GM18907 (cell line): ENCODE data around the gene LCOR.
A peak's percentile ranks its signal among the peaks of the same experiment; 100 is the strongest.
"Not testable (repeated sequence)": the region's sequence is repeated elsewhere in the genome, so short reads cannot be mapped to it uniquely, and the experiment has no call there.

Experiments
- ATAC-seq: cut with Tn5 transposase; IDR thresholded peaks from one replicate; pipeline ENCODE4 v1.9.1; 2021; ENCODE audit warnings: mild to moderate bottlenecking, moderate library complexity; ENCODE audit not compliant: unreplicated experiment

The LCOR gene

GRCh38 chr10:96831867-96832720, at the start of gene LCOR:
Gene LCOR, plus strand, starts transcription at chr10:96832298. Its CDS starts 116,760 bp downstream, at chr10:96949058.
- ATAC-seq, result peak; percentile 75

DNA sequence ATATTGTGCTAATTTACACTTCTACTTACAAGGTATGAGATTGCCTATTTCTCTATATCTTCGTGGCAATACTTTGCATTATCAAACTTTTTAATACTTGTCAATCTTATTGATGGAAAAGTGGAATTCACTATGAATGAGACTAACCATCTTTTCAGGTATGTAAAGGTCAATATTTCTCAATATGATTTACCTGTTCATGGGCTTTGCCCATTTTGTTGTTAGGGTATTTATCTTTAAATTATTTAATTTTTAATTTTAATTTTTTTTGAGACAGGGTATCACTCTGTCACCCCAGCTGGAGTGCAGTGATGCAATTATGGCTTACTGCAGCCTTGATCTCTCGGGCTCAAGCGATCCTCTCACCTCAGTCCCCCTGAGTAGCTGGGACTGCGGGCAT, 47.8 kb upstream of the LCOR start:
- ATAC-seq, result no peak

GRCh38 chr10:96789571-96790108, 42.5 kb upstream of the LCOR start:
- ATAC-seq, result peak; percentile 73

GRCh38 chr10:96791902-96792301, 40.2 kb upstream of the LCOR start:
- ATAC-seq, result no peak

DNA sequence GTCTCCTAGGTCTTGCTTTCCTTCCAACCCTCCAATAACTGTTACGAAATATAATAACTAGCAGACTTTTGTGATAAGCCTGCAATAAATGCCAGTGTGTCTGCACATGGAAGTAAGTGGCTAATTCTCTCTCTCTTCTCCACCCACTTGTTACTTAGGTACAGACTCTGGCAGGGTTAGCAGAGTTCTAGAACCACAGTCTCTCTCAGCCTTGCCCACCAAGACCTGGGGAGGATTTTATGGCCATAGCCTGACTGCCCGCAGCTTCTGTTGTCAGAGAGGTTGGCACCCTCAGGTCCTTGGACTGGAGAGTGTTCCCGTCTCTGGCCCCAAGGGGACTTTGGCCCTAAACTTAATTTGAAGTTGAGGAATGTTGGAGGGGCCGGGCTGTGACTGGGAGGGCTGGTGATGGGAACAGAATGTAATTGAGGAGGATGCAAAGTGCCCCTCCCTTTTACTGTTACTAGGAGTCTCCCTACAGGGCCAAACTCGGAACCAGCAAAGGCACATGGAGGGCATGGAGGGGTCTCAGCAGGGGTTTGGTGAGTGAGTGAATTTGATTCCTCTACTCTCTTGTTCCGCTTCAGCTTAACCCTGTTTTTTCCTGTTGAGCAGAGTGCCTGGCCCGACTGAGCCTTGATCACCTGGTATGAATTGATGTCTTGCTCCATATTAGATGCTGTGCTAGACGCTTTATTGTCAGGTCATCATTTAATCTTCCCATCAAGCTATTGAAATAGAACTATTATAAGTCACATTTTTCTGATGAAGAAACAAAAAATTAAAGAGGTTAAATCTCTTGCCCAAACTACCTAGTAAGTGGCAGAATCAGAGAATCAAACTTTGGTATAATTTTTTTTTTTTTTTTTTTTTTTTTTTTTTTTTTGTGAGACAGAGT, 37.0 kb upstream of the LCOR start:
- no peak for ATAC-seq

- ATAC-seq, result no peak
These were observed 34.6 kb upstream of the LCOR start for GRCh38 chr10:96797485-96797884.

DNA sequence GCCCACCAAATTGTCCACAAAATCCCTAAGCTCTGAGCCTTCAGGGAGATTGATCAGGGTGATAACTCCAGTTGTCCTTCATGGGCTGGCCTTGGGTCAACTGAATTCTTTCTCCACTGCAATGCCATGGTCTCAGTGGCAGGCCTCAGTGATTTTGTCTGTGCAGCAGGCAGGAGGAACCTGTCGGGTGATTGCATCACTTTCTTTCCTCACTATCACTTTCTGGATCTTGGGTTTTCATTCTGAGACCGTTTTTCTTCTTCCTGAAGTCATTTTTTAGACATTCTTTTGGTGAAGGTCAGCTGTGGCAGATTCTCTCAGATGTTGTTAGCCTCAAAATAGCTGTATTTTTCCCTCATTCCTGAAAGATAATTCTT, 28.8 kb upstream of the LCOR start:
- no peak for ATAC-seq

DNA sequence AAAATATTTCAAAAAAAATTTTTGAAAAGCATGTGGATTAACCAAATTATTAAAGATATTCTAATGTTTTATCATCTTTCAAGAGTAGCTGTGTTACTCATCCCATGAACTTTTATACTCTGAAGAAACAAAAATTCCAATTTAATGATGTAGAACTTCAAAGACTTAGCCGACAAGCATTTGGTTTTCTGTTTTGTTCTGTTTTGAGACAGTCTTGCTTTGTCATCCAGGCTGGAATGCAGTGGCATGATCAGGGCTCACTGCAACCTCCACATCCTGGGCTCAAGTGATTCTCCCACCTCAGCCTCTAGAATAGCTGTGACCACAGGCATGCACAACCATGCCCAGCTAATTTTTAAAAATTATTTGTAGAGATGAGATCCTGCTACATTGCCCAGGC, 17.8 kb upstream of the LCOR start:
- ATAC-seq, result no peak

GRCh38 chr10:96818971-96819370, 13.1 kb upstream of the LCOR start:
- not testable (repeated sequence) for ATAC-seq

- ATAC-seq, result no peak
These were observed 11.3 kb upstream of the LCOR start for GRCh38 chr10:96820765-96821164.

GRCh38 chr10:96826438-96826837, 5.7 kb upstream of the LCOR start:
- ATAC-seq, result no peak

DNA sequence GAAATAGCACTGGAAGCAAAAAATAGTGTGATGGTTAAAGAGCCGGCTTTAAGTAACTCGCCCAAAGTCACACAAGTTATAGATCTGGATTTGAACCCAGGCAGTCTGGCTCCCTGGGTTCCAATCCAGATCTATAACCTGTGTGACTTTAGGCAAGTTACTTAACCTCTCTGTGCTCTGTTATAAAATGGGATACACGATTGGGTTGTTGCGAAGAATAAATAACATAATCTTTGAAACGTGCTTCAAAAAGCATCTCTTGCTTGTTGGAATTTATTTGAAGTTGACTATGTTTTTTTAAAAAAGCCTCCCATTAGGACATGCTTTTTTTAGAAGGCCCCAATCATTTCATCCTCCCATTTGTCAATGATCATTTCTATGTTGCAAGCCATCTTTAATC, 3.5 kb upstream of the LCOR start:
- no peak for ATAC-seq

DNA sequence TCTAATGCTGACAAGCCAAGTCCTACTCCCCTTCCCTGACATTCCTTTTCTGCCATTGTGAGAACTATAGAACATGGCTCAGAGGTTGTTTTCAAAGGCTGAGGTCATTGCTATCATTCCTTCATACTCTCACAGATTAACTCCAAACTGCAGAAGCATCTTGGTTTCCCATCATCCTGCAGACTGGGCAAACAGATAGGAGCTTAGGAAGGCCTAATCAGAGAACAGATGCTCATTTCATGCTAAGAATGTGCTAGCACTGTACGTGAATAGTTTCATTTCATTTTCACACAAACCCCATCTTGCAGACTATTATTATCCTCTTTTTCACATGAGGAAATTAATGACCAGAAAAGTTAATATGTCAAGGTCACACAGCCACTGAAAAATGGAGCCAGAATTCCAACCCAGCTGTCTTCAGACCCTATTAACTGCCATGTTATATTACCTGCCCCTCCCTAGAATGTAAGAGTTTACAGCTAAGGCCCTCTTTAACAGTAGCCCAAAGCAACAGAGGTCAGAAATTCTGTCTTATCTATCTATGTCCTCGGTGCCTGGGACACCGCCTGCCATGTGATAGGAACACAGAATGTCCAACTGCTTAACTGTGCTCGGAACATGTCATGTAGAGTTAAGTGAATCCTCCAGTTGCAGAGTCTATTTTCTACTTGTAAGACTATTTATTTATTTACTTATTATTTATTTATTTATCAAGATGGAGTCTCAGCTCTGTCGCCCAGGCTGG, 2.9 kb upstream of the LCOR start:
- ATAC-seq, result no peak

- ATAC-seq, result no peak
These were observed 1.4 kb upstream of the LCOR start for GRCh38 chr10:96830511-96831199.

DNA sequence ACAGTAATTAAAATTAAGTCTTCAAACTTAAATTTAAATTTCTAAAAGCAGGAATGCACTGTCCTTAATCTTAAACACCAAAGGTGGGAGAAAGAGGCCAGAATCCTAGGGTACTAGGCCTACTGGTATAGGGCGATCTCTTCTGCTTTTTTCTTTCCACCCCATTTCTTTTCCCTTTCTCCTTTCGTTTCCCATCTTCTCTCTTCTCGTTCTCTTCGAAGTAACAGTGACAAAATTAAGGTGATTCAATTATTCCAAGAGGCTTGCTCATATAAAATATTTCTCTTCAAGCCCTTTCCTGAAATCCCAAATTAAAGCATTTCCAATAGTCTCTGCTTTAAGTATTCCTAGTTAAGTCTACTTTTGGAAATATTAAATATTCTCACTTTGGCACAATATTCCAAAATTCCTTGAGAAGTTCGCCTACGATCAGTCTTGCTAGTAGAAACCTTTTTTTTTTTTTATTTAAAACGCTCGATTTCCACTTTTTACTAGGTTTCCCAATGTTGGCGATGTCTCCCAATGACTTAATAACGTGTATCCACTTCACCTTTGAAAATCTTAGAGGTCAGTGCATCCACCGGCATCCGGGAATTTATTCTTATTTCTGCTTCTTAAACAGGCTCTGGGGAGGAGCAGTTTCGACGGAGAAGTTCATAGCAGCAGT, 765 bp upstream of the LCOR start:
- no peak for ATAC-seq

DNA sequence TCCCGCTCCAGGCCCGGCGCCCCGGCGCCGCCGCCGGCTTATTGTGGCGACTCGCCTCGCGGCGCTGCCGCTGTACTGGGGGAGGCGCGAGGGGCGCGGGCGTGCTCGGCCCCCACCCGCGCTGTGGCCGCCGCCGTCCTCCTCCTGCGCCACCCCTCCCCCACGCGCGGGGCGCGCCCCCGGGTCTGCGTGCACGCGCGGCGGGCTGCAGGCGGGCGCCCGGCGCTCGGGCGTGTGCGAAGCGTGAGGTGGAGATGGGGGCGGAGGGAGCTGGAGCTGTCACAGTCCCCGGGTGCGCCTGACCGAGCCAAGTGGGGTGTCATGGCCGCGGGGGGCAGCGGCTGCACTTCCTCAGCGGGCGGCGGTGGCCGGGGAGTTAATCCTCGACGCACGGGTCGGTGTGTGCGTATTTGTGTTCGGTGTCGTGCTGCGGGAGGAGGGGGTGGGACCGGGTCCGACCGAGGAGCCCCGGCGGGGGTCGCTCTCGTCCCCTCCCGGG, 672 bp downstream of the LCOR start:
- peak; percentile 70 for ATAC-seq

GRCh38 chr10:96833220-96834001, 1.3 kb downstream of the LCOR start:
- ATAC-seq, result peak; percentile 15

DNA sequence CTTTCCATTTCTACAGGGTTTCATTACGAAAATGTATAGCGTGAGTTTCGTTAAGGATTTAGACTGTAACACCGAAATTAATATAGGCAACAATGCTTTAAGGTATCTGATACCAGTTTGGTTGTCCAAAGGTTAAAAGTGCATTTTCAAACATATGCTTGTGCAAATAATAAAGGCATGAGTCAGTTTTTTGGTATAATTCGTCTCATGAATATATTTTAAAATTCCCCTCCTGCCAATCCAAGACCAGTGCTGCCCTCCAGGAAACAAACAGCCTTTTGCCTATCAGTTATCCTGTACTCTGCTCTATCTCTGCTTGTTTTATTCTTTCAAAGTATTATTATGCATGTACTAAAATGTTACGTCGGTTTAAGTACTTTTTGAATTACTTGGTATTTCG, 2.0 kb downstream of the LCOR start:
- ATAC-seq, result no peak

- no peak for ATAC-seq
These were observed 3.8 kb downstream of the LCOR start for GRCh38 chr10:96835899-96836298.
